ENCODE results near the gene KCNH2. TPM values are rescaled to one million over a fixed set of nuclear protein-coding genes. Genes with fewer than 3 reads are reported as not detected.
A peak's percentile ranks its signal among the peaks of the same experiment; 100 is the strongest.

Gene KCNH2
- total RNA-seq, 1 donor from 2014 or later, result 10.0 TPM

DNA sequence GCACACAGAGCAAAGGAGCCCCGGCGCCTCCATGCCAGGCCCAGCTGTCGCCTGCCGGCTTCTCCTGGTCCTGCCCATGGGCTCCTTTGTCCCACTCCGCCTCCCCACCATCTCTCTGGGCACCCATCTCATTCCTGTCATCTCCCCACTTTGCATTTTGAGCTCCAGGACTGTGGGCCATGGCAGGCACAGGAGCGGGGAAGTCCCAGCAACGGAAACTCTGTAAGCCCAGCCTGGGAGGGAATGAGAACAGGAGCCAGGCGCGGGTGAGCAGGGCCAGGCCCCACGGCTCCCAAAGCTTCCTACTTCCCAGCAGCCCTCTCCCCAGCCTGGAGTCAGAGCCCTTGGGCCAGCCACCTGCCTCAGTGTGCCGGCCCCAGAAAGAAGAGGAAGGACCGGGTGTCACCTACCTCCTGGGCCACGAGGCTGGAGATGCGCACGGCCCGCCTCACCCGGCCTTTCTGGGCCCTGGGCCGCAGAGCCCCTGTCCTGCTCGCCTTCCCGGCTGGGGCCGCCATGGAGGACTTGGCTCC, 23.1 kb downstream of the KCNH2 start:
- Mint-ChIP-seq H3K4me1 (ENCODE audit: unreplicated experiment) (peaks cover 9% of the 10 kb centered on the region), H3K27ac (no peak overlapping the region), H3K36me3 (no peaks in the 10 kb centered on the region), H3K27me3 (peaks cover 12% of the 10 kb centered on the region), H3K4me3 (peak overlapping the region; percentile 59), H3K9me3 (no peaks in the 10 kb centered on the region)
- DNase-seq (ENCODE audit: extremely low spot score, unreplicated experiment), result no peak
- TF ChIP-seq, protein P1, sequence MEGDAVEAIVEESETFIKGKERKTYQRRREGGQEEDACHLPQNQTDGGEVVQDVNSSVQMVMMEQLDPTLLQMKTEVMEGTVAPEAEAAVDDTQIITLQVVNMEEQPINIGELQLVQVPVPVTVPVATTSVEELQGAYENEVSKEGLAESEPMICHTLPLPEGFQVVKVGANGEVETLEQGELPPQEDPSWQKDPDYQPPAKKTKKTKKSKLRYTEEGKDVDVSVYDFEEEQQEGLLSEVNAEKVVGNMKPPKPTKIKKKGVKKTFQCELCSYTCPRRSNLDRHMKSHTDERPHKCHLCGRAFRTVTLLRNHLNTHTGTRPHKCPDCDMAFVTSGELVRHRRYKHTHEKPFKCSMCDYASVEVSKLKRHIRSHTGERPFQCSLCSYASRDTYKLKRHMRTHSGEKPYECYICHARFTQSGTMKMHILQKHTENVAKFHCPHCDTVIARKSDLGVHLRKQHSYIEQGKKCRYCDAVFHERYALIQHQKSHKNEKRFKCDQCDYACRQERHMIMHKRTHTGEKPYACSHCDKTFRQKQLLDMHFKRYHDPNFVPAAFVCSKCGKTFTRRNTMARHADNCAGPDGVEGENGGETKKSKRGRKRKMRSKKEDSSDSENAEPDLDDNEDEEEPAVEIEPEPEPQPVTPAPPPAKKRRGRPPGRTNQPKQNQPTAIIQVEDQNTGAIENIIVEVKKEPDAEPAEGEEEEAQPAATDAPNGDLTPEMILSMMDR (conservative IDR thresholded peaks at IDR 0.05), result no peak

DNA sequence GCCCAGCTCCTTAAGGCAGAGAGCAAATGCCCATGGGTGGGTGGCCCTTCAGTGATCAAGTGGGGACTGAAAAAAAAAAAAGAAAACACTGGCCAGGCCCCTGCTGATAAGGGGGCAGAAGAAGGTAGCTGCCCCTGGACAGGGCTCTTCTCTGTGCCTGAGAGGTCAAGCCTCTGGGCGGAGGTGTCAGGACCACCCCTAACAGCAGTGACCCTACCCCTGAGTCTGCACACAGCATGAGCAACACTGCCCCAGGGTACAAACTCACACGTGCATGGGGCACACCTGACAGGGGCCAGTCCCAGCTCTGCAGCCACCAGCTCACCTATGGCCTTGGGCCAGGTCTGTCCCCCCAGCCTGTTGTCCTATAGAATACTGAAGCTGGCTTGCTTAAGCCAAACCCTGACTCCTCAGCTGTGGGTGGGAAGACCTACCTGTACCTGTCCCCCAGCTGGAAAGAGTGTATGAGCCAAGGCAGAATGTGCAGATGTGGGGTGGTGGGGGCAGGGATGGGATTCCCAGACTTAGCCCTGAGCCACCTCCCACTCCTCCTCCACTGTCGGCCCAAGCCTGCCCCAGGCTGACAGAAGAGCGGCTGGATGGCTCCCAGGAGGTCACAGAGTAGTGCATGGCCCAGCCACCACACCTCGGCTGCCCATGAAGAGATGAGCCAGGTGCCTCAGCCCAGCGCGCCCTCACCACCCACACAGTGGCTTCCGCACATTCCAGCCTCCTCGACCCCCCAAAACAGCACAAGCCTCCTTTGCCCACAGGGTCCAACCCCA, 23.7 kb downstream of the KCNH2 start:
- TF ChIP-seq, protein P1 (conservative IDR thresholded peaks at IDR 0.05), result no peak
- no peak overlapping the region for H3K27ac Mint-ChIP-seq
- H3K9me3 Mint-ChIP-seq, result no peaks in the 10 kb centered on the region
- H3K36me3 Mint-ChIP-seq, result no peaks in the 10 kb centered on the region
- no peak overlapping the region for H3K4me3 Mint-ChIP-seq
- no peak for DNase-seq (ENCODE audit: extremely low spot score, unreplicated experiment)
- H3K27me3 Mint-ChIP-seq, result peaks cover 8% of the 10 kb centered on the region
- peaks cover 15% of the 10 kb centered on the region for H3K4me1 Mint-ChIP-seq (ENCODE audit: unreplicated experiment)

DNA sequence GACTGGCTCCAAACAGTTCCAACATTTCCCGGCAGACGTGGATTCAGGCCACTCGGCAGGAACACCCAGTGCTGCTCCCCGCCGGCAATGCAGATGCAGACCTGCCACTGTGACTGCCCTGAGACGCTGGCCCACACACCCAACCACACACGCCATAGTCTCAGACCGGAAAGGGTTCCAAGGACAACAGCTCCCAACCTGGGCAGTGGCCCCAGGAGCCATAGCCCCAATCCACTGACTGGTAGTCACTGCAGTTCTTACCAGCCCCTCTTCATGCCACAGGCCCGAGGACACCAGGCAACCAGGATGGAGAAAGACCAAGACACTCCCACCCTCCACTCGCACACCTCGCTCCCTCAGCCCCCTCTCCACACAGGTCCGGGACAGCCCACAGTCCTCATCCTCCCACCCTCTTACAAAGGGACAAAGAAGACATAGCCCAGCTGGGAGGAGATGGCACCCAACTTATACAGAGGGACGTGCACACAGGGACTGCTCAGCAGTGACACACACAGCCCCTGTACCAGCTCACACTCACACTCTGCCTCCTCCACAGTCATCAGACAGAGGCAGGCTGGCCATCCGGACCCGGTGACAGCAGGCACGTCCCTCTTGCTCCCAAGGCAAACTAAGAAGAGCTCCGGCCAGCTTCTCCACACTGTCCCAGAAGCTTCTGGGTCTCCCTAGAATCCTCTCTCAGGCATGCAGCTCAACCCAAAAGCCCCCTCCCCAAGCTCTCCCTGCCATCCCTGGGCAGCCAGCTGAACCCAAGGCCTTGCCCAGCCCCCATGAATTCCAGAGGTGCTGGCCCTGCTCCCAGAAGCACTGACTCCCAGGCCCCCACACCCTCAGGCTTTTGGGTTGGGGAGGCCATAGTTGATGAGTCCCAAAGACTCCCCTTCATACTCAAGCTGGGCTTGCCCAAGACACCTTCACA, 24.8 kb downstream of the KCNH2 start:
- Mint-ChIP-seq H3K4me1 (ENCODE audit: unreplicated experiment) (peaks cover 22% of the 10 kb centered on the region), H3K27ac (no peak overlapping the region), H3K4me3 (no peak overlapping the region), H3K9me3 (no peaks in the 10 kb centered on the region), H3K36me3 (no peaks in the 10 kb centered on the region), H3K27me3 (peaks cover 3% of the 10 kb centered on the region)
- DNase-seq (ENCODE audit: extremely low spot score, unreplicated experiment), result no peak
- TF ChIP-seq, protein P1 (conservative IDR thresholded peaks at IDR 0.05), result no peak

DNA sequence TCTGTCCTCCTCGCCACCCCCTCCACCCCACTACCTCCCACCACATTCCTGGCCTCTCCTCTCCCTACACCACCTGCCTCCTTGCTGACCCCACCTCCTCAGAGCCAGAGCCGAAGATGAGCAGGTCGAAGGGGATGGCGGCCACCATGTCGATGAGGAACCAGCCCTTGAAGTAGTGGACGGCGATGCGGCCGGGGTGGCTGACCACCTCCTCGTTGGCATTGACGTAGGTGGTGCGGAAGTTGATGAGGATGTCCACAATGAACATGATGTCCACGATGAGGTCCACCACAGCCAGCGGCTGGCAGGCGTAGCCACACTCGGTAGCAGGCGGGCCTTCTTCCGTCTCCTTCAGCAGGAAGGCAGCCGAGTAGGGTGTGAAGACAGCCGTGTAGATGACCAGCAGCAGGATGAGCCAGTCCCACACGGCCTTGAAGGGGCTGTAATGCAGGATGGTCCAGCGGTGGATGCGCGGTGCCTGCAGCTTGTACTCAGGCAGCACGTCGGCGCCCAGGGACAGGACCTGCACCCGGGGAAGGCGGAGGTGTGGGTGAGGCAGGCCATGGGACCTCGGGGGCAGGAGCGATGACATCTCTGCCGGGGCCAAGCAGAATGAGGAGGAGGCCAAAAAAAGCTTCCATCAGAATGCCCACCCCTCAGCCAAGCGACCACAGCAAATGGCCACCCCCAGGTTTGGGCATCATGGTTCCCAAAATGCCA, 25.6 kb downstream of the KCNH2 start:
- Mint-ChIP-seq H3K36me3 (no peaks in the 10 kb centered on the region), H3K27me3 (peaks cover 3% of the 10 kb centered on the region), H3K4me3 (no peak overlapping the region), H3K9me3 (no peaks in the 10 kb centered on the region), H3K4me1 (ENCODE audit: unreplicated experiment) (peaks cover 22% of the 10 kb centered on the region), H3K27ac (no peak overlapping the region)
- DNase-seq (ENCODE audit: extremely low spot score, unreplicated experiment), result no peak
- TF ChIP-seq, protein P1 (conservative IDR thresholded peaks at IDR 0.05), result no peak

DNA sequence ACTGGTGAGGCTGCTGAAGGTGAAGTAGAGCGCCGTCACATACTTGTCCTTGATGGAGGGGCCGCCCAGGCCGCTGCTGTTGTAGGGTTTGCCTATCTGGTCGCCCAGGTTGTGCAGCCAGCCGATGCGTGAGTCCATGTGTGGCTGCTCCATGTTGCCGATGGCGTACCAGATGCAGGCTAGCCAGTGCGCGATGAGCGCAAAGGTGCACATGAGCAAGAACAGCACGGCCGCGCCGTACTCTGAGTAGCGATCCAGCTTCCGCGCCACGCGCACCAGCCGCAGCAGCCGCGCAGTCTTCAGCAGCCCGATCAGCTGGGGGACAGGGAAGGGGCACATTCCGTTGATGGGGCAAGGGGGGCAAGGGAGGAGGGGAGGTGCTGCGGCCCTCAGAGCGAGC, 26.6 kb downstream of the KCNH2 start:
- H3K4me1 Mint-ChIP-seq (ENCODE audit: unreplicated experiment), result peaks cover 22% of the 10 kb centered on the region
- TF ChIP-seq, protein P1 (conservative IDR thresholded peaks at IDR 0.05), result no peak
- H3K27me3 Mint-ChIP-seq, result no peaks in the 10 kb centered on the region
- no peak overlapping the region for H3K27ac Mint-ChIP-seq
- no peaks in the 10 kb centered on the region for H3K9me3 Mint-ChIP-seq
- no peak overlapping the region for H3K4me3 Mint-ChIP-seq
- DNase-seq (ENCODE audit: extremely low spot score, unreplicated experiment), result no peak
- H3K36me3 Mint-ChIP-seq, result no peaks in the 10 kb centered on the region

All from type B pancreatic cell (in vitro differentiated cells).